H1 (cell line): ENCODE measurements around the gene TMEM176B. TPM values are rescaled to one million over a fixed set of nuclear protein-coding genes. Genes with fewer than 3 reads are reported as not detected.

Source experiments
- CHD1 ChIP-seq: IDR thresholded peaks from 2 replicates; pipeline ENCODE4 v1.6.1; 2012; ENCODE audit warnings: low read depth, low read length, improper control_type of control experiment
- EGR1 ChIP-seq: IDR thresholded peaks from 2 replicates; pipeline ENCODE4 v1.6.1; 2011; ENCODE audit warnings: low read depth, low read length, borderline replicate concordance
- MAFK ChIP-seq: IDR thresholded peaks from 2 replicates; pipeline ENCODE4 v1.6.1; 2012; ENCODE audit warnings: low read depth, mild to moderate bottlenecking, improper control_type of control experiment, low read length
- RNF2 ChIP-seq: fragments of 200-900, 300-1000 bp; sonication (generic); IDR thresholded peaks from 2 replicates; pipeline ENCODE4 v1.7.1; 2016; ENCODE audit warnings: borderline replicate concordance, low read depth, mild to moderate bottlenecking, antibody characterized with exemption, low read length; ENCODE audit not compliant: poor library complexity, severe bottlenecking; ENCODE audit errors: missing control alignments
- YY1 ChIP-seq: IDR thresholded peaks from 2 replicates; pipeline ENCODE4 v1.6.1; 2011; ENCODE audit warnings: low read depth, mild to moderate bottlenecking, low read length
- polyA plus RNA-seq, 7 experiments: library from polyadenylated mRNA; depleted of rRNA in 3 of 7; stranded (reverse) in 5 of 7; unstranded in 2 of 7; fragments of >200 nt in 5 of 7; fragments of 200-250 nt in 2 of 7; gene quantifications; 1 replicate in 5 of 7; 2 replicates in 1 of 7; 4 replicates in 1 of 7; pipeline versions ENCODE4 v1.2.1 to v1.2.3, GENCODE V29; 2011 to 2013; ENCODE audit warnings: missing spikeins in 2 of 7, mixed read lengths in 2 of 7
- total RNA-seq: library from RNA; stranded (reverse); fragmentation: NEBNext Ultra II Directional; extraction: Animal tissue kit (Norgen Biotek cat#: 25700); gene quantifications from 2 replicates; pipeline ENCODE4 v1.2.1, GENCODE V29; 2021

Gene TMEM176B
- total and polyA plus RNA-seq, 2 of the 8 experiments (the other 6 are each of a cell fraction or from before 2014, with no cell fraction given): 1.2 to 2.1 TPM

DNA sequence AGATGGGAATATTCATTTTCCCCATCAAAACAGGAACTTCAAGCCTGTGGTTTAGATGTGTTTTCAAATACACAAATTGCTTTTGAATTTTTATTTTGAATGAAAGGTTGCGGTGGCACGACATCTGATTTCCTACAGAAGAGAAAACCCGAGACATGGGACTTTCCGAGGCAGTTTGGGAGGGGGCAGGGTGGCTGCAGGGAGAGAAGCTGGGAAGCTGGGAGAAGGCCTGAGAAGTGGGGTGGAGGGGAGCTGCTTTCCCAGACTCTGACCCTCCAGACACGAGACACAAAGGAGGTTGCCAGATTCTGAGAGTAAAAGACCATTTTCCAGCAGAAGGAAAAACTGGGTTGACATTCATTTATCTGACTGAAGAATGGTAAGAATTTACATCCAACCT lies 20.0 kb upstream of the TMEM176B start (continued):
- TF ChIP-seq MAFK (no peak), YY1 (no peak), RNF2 (no peak), CHD1 (no peak), EGR1 (no peak)
